WTC11 (cell line): Measurements from ENCODE around the gene COL4A6.

Source experiments
- ESRRA ChIP-seq: sonication (generic); formaldehyde crosslinking; IDR thresholded peaks from 2 replicates; pipeline ENCODE4 v1.8.1; 2022; ENCODE audit warnings: mild to moderate bottlenecking, missing genetic modification reagents, borderline replicate concordance
- NFE2L1 ChIP-seq: sonication (generic); formaldehyde crosslinking; IDR thresholded peaks from 2 replicates; pipeline ENCODE4 v1.8.1; 2023; ENCODE audit warnings: missing genetic modification reagents
- ZNF121 ChIP-seq: sonication (generic); formaldehyde crosslinking; IDR thresholded peaks from 2 replicates; pipeline ENCODE4 v1.8.0; 2023; ENCODE audit warnings: missing genetic modification reagents

DNA sequence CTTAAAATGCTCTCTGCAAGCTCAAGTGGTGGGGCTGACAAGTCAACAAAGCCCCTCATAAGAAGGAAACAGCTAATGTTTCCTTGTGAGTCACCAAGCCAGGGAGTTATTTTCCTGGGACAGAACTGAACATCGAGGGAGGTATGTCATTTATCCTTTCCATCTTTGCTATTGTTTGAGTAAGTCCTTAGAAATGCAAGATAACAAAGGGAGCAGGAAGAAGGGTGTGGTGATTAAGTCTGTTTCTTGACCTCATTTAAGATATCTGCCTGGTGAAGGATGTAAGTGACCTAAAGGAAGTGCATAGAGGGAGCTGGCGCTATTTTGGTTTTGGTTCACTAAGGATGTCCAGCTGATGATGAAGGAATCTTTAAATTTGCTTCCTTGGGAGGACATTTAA, 306.8 kb downstream of the COL4A6 start:
- TF ChIP-seq NFE2L1 (CRISPR knock-in tag), result no peak
- TF ChIP-seq ZNF121, result no peak
- no peak for TF ChIP-seq ESRRA
